ENCODE results near the gene NPRL2. TPM values are rescaled to one million over a fixed set of nuclear protein-coding genes. Genes with fewer than 3 reads are reported as not detected.
A peak's percentile ranks its signal among the peaks of the same experiment; 100 is the strongest.

The NPRL2 gene
- total and polyA plus RNA-seq, 9 of the 15 experiments (the other 6 are each of a cell fraction or from before 2014, with no cell fraction given): 17.4 to 40.4 (median 24.4) TPM

GRCh38 chr3:50323092-50323600 is 27.4 kb downstream of the NPRL2 start (continued):
- no peak for TF ChIP-seq SAFB2 (IDR thresholded peaks at IDR 0.05; ENCODE audit: borderline replicate concordance, low read depth, low read length, severe bottlenecking)
- no peak for TF ChIP-seq MTF1 (CRISPR knock-in tag; IDR thresholded peaks at IDR 0.05; ENCODE audit: borderline replicate concordance)
- TF ChIP-seq ZNF644 (tag; IDR thresholded peaks at IDR 0.05; ENCODE audit: low read depth): no peak
- no peak for TF ChIP-seq SMARCA5 (IDR thresholded peaks at IDR 0.05)
- TF ChIP-seq MIER1 (IDR thresholded peaks at IDR 0.05; ENCODE audit: low read depth): no peak
- no peak for TF ChIP-seq BRD9 (IDR thresholded peaks at IDR 0.05; ENCODE audit: low read depth, partially characterized antibody)
- TF ChIP-seq POLR2B (IDR thresholded peaks at IDR 0.05; ENCODE audit: low read depth, partially characterized antibody): no peak

- Histone ChIP-seq H3K9ac (ENCODE audit: insufficient read depth in 1 of 2, low read depth in 2 of 2, low read length in 2 of 2) (peak within 1 kb of the TSS; percentile 98), H3K79me2 (ENCODE audit: control insufficient read depth, insufficient read depth, low read length) (peaks cover 32% of the 10 kb centered on the region), H4K20me1 (replicated peaks; ENCODE audit: control insufficient read depth, insufficient read depth, low read length) (no peaks in the 10 kb centered on the region), H3K4me2 (ENCODE audit: insufficient read depth, low read length) (peak within 1 kb of the TSS; percentile 90), H3K4me1 (replicated peaks in 1 of 2; ENCODE audit: control insufficient read depth in 2 of 2, insufficient read depth in 2 of 2, low read length in 2 of 2) (peaks cover 25 to 66% of the 10 kb centered on the region in 2 experiments; a peak in 4 of 5 replicates), H3K9me1 (ENCODE audit: control insufficient read depth, insufficient read depth, low read length) (no peaks in the 10 kb centered on the region), H3K27me3 (ENCODE audit: control insufficient read depth in 2 of 2, insufficient read depth in 2 of 2, low read length in 2 of 2) (no peaks in the 10 kb centered on the region), H2AFZ (ENCODE audit: low read depth, low read length) (peak within 1 kb of the TSS; percentile 99), H3K36me3 (ENCODE audit: control insufficient read depth, insufficient read depth, low read length) (peaks cover 42% of the 10 kb centered on the region; the same call in 2 of the 3 replicates), H3K9me3 (replicated peaks; ENCODE audit: control insufficient read depth, insufficient read depth, low read depth, low read length) (no peaks in the 10 kb centered on the region), H3K27ac (ENCODE audit: extremely low read depth, low read depth, low read length) (peak within 1 kb of the TSS; percentile 100), H3K4me3 (peak within 1 kb of the TSS; percentile 81)
- WGBS (ENCODE audit: insufficient coverage, low coverage, missing lambda C conversion rate): 84% methylated on average over 8 of the region's 31 CpGs
- CTCF ChIA-PET (ENCODE audit: low intra/inter-chr PET ratio): no interaction called here
- TF ChIP-seq ZBTB33 (CRISPR knock-in tag; IDR thresholded peaks at IDR 0.05) (0 out of 2 replicates have a peak, but pooled peaks have one; percentile 9), TAF9B (IDR thresholded peaks at IDR 0.05; ENCODE audit: partially characterized antibody) (no peak), ETV5 (CRISPR knock-in tag; IDR thresholded peaks at IDR 0.05; ENCODE audit: low read depth) (no peak), ZNF695 (CRISPR knock-in tag; IDR thresholded peaks at IDR 0.05) (no peak), PCBP1 (IDR thresholded peaks at IDR 0.05; ENCODE audit: low read depth, low read length, poor library complexity, severe bottlenecking) (peak; percentile 14)
- intact Hi-C loops (cut with micrococcal nuclease): no loop called here
- BruUV-seq (replicated peaks): no TSS peak
- DNase-seq (ENCODE audit: extremely low read depth in 1 of 4, low spot score in 3 of 4): no peak
- no peak for ATAC-seq
- in situ Hi-C loops (cut with MboI): no loop called here
- POLR2A ChIA-PET: no interaction called here
- FAIRE-seq: no peak
These were observed 28.0 kb downstream of the NPRL2 start, which contains the start of gene HYAL2 for GRCh38 chr3:50322386-50323091. Gene HYAL2, minus strand, starts transcription at chr3:50322745. Its CDS starts 2,256 bp downstream, at chr3:50320489.

All from K562 (cell line).